ENCODE results near the gene CGB7.

CGB7 gene

GRCh38 chr19:49020931-49021895 is 36.3 kb downstream of the CGB7 start (continued):
- TF ChIP-seq ZNF2 (tag by site-specific recombination; IDR thresholded peaks at IDR 0.05) (peak; percentile 32; the same call in 1 of the 2 replicates), ZNF600 (tag by site-specific recombination; IDR thresholded peaks at IDR 0.05) (peak; percentile 89), OSR2 (tag by site-specific recombination; IDR thresholded peaks at IDR 0.05) (peak; percentile 79), ZSCAN30 (tag by site-specific recombination; IDR thresholded peaks at IDR 0.05) (no peak), ZNF792 (tag by site-specific recombination; IDR thresholded peaks at IDR 0.05) (0 out of 2 replicates have a peak, but pooled peaks have one; percentile 43), SALL2 (tag by site-specific recombination; IDR thresholded peaks at IDR 0.05; ENCODE audit: borderline replicate concordance) (no peak), ZNF324 (tag by site-specific recombination; IDR thresholded peaks at IDR 0.05) (0 out of 2 replicates have a peak, but pooled peaks have one; percentile 41), ZNF211 (tag by site-specific recombination; IDR thresholded peaks at IDR 0.05; ENCODE audit: low read depth) (0 out of 2 replicates have a peak, but pooled peaks have one; percentile 55), IKZF3 (tag by site-specific recombination; IDR thresholded peaks at IDR 0.05) (no peak), ZNF555 (tag by site-specific recombination; conservative IDR thresholded peaks at IDR 0.05) (no peak), ZXDB (tag by site-specific recombination; IDR thresholded peaks at IDR 0.05) (peak; percentile 56; the same call in 1 of the 2 replicates), ZFP37 (tag by site-specific recombination; IDR thresholded peaks at IDR 0.05) (peak; percentile 73; the same call in 1 of the 2 replicates), BCL11A (tag by site-specific recombination; IDR thresholded peaks at IDR 0.05; ENCODE audit: low read depth) (peak; percentile 73; the same call in 1 of the 2 replicates), KLF16 (tag by site-specific recombination; IDR thresholded peaks at IDR 0.05) (peak; percentile 37; the same call in 1 of the 2 replicates), ZNF433 (tag by site-specific recombination; IDR thresholded peaks at IDR 0.05; ENCODE audit: low read depth) (no peak), ZBTB7A (tag by site-specific recombination; IDR thresholded peaks at IDR 0.05; ENCODE audit: low read depth) (peak; percentile 44; the same call in 1 of the 2 replicates), ZSCAN4 (tag by site-specific recombination; IDR thresholded peaks at IDR 0.05) (peak; percentile 94), ZNF518A (tag by site-specific recombination; conservative IDR thresholded peaks at IDR 0.05; ENCODE audit: low read depth) (no peak), ZNF335 (tag by site-specific recombination; conservative IDR thresholded peaks at IDR 0.05) (no peak; the same call in 1 of the 2 replicates), ZNF341 (tag by site-specific recombination; IDR thresholded peaks at IDR 0.05; ENCODE audit: low read depth) (no peak), ZNF639 (tag by site-specific recombination; IDR thresholded peaks at IDR 0.05) (peak; percentile 47; the same call in 1 of the 2 replicates), INSM2 (tag by site-specific recombination; IDR thresholded peaks at IDR 0.05) (no peak), ZNF791 (tag by site-specific recombination; IDR thresholded peaks at IDR 0.05) (peak; percentile 74; the same call in 1 of the 2 replicates), ZSCAN23 (tag by site-specific recombination; IDR thresholded peaks at IDR 0.05) (peak; percentile 52; the same call in 1 of the 2 replicates), ZBTB21 (tag by site-specific recombination; IDR thresholded peaks at IDR 0.05) (peak; percentile 59; the same call in 1 of the 2 replicates), ZNF670 (tag by site-specific recombination; IDR thresholded peaks at IDR 0.05; ENCODE audit: low read depth) (no peak), HOXD13 (CRISPR knock-in tag; IDR thresholded peaks at IDR 0.05; ENCODE audit: borderline replicate concordance) (no peak), ZNF623 (tag by site-specific recombination; IDR thresholded peaks at IDR 0.05) (peak; percentile 48; the same call in 1 of the 2 replicates), YY2 (tag by site-specific recombination; IDR thresholded peaks at IDR 0.05) (peak; percentile 42; the same call in 1 of the 2 replicates), ZNF76 (tag by site-specific recombination; IDR thresholded peaks at IDR 0.05; ENCODE audit: borderline replicate concordance, low read depth) (peak; percentile 37; the same call in 1 of the 2 replicates)

Data from HEK293 (cell line).